ENCODE data around the gene PCDHB9.
"Not testable (repeated sequence)": the region's sequence is repeated elsewhere in the genome, so short reads cannot be mapped to it uniquely, and the experiment has no call there.

- TF ChIP-seq CTCF, POLR2AphosphoS5, POLR2A, EP300 (IDR thresholded peaks at IDR 0.05): not testable (repeated sequence)
Measured at GRCh38 chr5:141210281-141210680, 23.3 kb downstream of the PCDHB9 start.
